ENCODE measurements around the gene TMEM158.

Gene TMEM158

GRCh38 chr3:45211466-45212094 is 14.5 kb downstream of the TMEM158 start:
- Histone ChIP-seq H3K27me3 (ENCODE audit: control insufficient read depth in 1 of 2, insufficient read depth in 1 of 2, low read length in 2 of 2) (no peaks in the 10 kb centered on the region), H4K8ac (ENCODE audit: low read length) (peak overlapping the region; percentile 47), H3K14ac (ENCODE audit: low read length in 2 of 2) (no peak overlapping the region), H3K79me1 (replicated peaks; ENCODE audit: low read length, poor library complexity, severe bottlenecking) (no peaks in the 10 kb centered on the region), H2AFZ (ENCODE audit: low read depth, low read length) (no peak overlapping the region), H3K4ac (ENCODE audit: low read depth in 1 of 2, low read length in 2 of 2) (no peak overlapping the region), H3K9ac (ENCODE audit: low read length) (peak overlapping the region; percentile 19), H3K23ac (ENCODE audit: low read length in 2 of 2) (no peak overlapping the region), H2BK12ac (ENCODE audit: low read length in 2 of 2) (peak overlapping the region; percentile 62 to 87), H3K4me1 (ENCODE audit: control insufficient read depth, insufficient read depth, low read depth, low read length) (peaks cover 6% of the 10 kb centered on the region), H3K27ac (ENCODE audit: low read length, poor library complexity, severe bottlenecking) (no peak overlapping the region), H3K9me3 (ENCODE audit: control insufficient read depth, low read length) (no peaks in the 10 kb centered on the region), H2AK5ac (ENCODE audit: low read length, severe bottlenecking) (peak overlapping the region; percentile 76), H3K18ac (ENCODE audit: low read depth in 1 of 2, low read length in 2 of 2) (peak overlapping the region; percentile 28 to 45), H2BK5ac (ENCODE audit: low read depth, low read length, poor library complexity, severe bottlenecking) (no peak overlapping the region), H3K4me3 (ENCODE audit: insufficient read depth in 1 of 2, low read depth in 1 of 2, low read length in 2 of 2) (no peak overlapping the region), H3K4me2 (ENCODE audit: low read length, poor library complexity, severe bottlenecking) (no peak overlapping the region), H2BK15ac (ENCODE audit: low read depth, poor library complexity, severe bottlenecking) (no peak overlapping the region), H3K36me3 (ENCODE audit: control insufficient read depth in 1 of 2, insufficient read depth in 2 of 2, low read depth in 1 of 2, low read length in 2 of 2) (no peaks in the 10 kb centered on the region), H4K91ac (ENCODE audit: low read length) (peak overlapping the region; percentile 71), H2BK120ac (ENCODE audit: low read depth, low read length) (no peak overlapping the region)
- DNase-seq, result no peak
- 78% methylated on average over 11 of the region's 11 CpGs for WGBS

GRCh38 chr3:45210308-45211041 is 15.6 kb downstream of the TMEM158 start:
- H2AK5ac ChIP-seq (ENCODE audit: low read length, severe bottlenecking), result peak overlapping the region; percentile 16
- no peak overlapping the region for H3K27ac ChIP-seq (ENCODE audit: low read length, poor library complexity, severe bottlenecking)
- H3K9me3 ChIP-seq (ENCODE audit: control insufficient read depth, low read length), result no peaks in the 10 kb centered on the region
- H4K8ac ChIP-seq (ENCODE audit: low read length), result peak overlapping the region; percentile 55
- peak overlapping the region in 1 of 2 experiments; percentile 43 for H3K4ac ChIP-seq (ENCODE audit: low read depth in 1 of 2, low read length in 2 of 2)
- H3K4me1 ChIP-seq (ENCODE audit: control insufficient read depth, insufficient read depth, low read depth, low read length), result peaks cover 6% of the 10 kb centered on the region
- H3K23ac ChIP-seq (ENCODE audit: low read length in 2 of 2), result peak overlapping the region in 1 of 2 experiments; percentile 28
- DNase-seq, result peak; percentile 86
- H3K4me2 ChIP-seq (ENCODE audit: low read length, poor library complexity, severe bottlenecking), result no peak overlapping the region
- peak overlapping the region; percentile 44 for H2BK15ac ChIP-seq (ENCODE audit: low read depth, poor library complexity, severe bottlenecking)
- H2BK5ac ChIP-seq (ENCODE audit: low read depth, low read length, poor library complexity, severe bottlenecking), result no peak overlapping the region
- H3K18ac ChIP-seq (ENCODE audit: low read depth in 1 of 2, low read length in 2 of 2), result peak overlapping the region; percentile 64 to 88
- H3K4me3 ChIP-seq (ENCODE audit: insufficient read depth in 1 of 2, low read depth in 1 of 2, low read length in 2 of 2), result no peak overlapping the region
- no peak overlapping the region for H2AFZ ChIP-seq (ENCODE audit: low read depth, low read length)
- H3K14ac ChIP-seq (ENCODE audit: low read length in 2 of 2), result peak overlapping the region in 1 of 2 experiments; percentile 63
- no peaks in the 10 kb centered on the region for H3K27me3 ChIP-seq (ENCODE audit: control insufficient read depth in 1 of 2, insufficient read depth in 1 of 2, low read length in 2 of 2)
- no peaks in the 10 kb centered on the region for H3K36me3 ChIP-seq (ENCODE audit: control insufficient read depth in 1 of 2, insufficient read depth in 2 of 2, low read depth in 1 of 2, low read length in 2 of 2)
- H4K91ac ChIP-seq (ENCODE audit: low read length), result peak overlapping the region; percentile 76
- peak overlapping the region; percentile 58 for H3K9ac ChIP-seq (ENCODE audit: low read length)
- peak overlapping the region; percentile 87 for H2BK120ac ChIP-seq (ENCODE audit: low read depth, low read length)
- peak overlapping the region; percentile 88 to 90 for H2BK12ac ChIP-seq (ENCODE audit: low read length in 2 of 2)
- H3K79me1 ChIP-seq (replicated peaks; ENCODE audit: low read length, poor library complexity, severe bottlenecking), result no peaks in the 10 kb centered on the region
- 34% methylated on average over 11 of the region's 14 CpGs for WGBS

DNA sequence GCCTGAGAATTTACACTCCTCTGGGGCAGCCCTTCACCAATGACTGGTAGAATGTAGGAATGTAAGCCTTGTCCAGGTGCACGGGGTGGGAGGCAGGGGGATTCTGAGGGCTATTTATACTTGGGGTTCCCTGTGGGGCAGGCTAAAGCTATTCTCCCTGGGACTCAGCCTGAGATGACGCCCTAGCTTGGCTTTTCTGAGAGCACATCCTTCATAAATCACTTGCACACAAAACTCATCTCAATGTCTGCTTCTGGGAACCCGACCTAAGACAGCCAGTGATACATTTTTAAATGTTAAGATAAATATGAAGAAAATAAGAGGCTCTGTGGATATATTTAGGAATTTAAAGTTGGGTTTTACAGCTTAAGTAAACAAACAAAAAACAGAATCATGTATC is 16.6 kb downstream of the TMEM158 start:
- H3K4ac ChIP-seq (ENCODE audit: low read depth in 1 of 2, low read length in 2 of 2), result no peak overlapping the region
- H4K8ac ChIP-seq (ENCODE audit: low read length), result peak overlapping the region; percentile 29
- peak overlapping the region; percentile 38 for H2BK120ac ChIP-seq (ENCODE audit: low read depth, low read length)
- no peaks in the 10 kb centered on the region for H3K9me3 ChIP-seq (ENCODE audit: control insufficient read depth, low read length)
- peaks cover 6% of the 10 kb centered on the region for H3K4me1 ChIP-seq (ENCODE audit: control insufficient read depth, insufficient read depth, low read depth, low read length)
- H3K36me3 ChIP-seq (ENCODE audit: control insufficient read depth in 1 of 2, insufficient read depth in 2 of 2, low read depth in 1 of 2, low read length in 2 of 2), result no peaks in the 10 kb centered on the region
- H3K79me1 ChIP-seq (replicated peaks; ENCODE audit: low read length, poor library complexity, severe bottlenecking), result no peaks in the 10 kb centered on the region
- DNase-seq, result peak; percentile 41
- H3K27me3 ChIP-seq (ENCODE audit: control insufficient read depth in 1 of 2, insufficient read depth in 1 of 2, low read length in 2 of 2), result no peaks in the 10 kb centered on the region
- no peak overlapping the region for H2BK15ac ChIP-seq (ENCODE audit: low read depth, poor library complexity, severe bottlenecking)
- no peak overlapping the region for H3K23ac ChIP-seq (ENCODE audit: low read length in 2 of 2)
- H2BK12ac ChIP-seq (ENCODE audit: low read length in 2 of 2), result peak overlapping the region in 1 of 2 experiments; percentile 14
- H4K91ac ChIP-seq (ENCODE audit: low read length), result peak overlapping the region; percentile 44
- no peak overlapping the region for H3K14ac ChIP-seq (ENCODE audit: low read length in 2 of 2)
- WGBS, result 60% methylated on average over 1 of the region's 3 CpGs
- no peak overlapping the region for H2AFZ ChIP-seq (ENCODE audit: low read depth, low read length)
- H2BK5ac ChIP-seq (ENCODE audit: low read depth, low read length, poor library complexity, severe bottlenecking), result no peak overlapping the region
- H3K4me2 ChIP-seq (ENCODE audit: low read length, poor library complexity, severe bottlenecking), result no peak overlapping the region
- H3K18ac ChIP-seq (ENCODE audit: low read depth in 1 of 2, low read length in 2 of 2), result peak overlapping the region in 1 of 2 experiments; percentile 13
- H3K9ac ChIP-seq (ENCODE audit: low read length), result peak overlapping the region; percentile 19
- H3K4me3 ChIP-seq (ENCODE audit: insufficient read depth in 1 of 2, low read depth in 1 of 2, low read length in 2 of 2), result no peak overlapping the region
- no peak overlapping the region for H2AK5ac ChIP-seq (ENCODE audit: low read length, severe bottlenecking)
- H3K27ac ChIP-seq (ENCODE audit: low read length, poor library complexity, severe bottlenecking), result no peak overlapping the region

DNA sequence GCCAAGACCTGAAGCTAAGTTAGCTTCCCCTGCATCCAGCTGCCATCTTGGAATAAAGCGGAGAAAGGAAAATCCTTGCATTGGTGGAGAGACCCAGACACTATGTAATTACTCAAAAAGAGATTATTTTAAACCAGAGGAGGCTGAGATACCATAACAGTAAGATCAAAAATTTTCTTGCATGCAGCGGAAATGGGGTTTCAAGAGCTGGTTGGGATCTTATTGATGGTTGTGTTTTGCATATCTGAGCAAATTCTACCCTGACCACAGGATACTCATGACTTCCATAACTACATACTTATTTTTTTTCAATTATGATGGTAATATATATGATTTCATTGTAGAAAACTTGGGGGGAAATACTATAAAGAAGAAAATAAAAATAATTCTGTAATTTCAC is 17.5 kb downstream of the TMEM158 start:
- H3K4me2 ChIP-seq (ENCODE audit: low read length, poor library complexity, severe bottlenecking), result no peak overlapping the region
- peaks cover 6% of the 10 kb centered on the region for H3K4me1 ChIP-seq (ENCODE audit: control insufficient read depth, insufficient read depth, low read depth, low read length)
- H3K4ac ChIP-seq (ENCODE audit: low read depth in 1 of 2, low read length in 2 of 2), result no peak overlapping the region
- no peak for DNase-seq
- no peak overlapping the region for H2BK15ac ChIP-seq (ENCODE audit: low read depth, poor library complexity, severe bottlenecking)
- no peak overlapping the region for H2AFZ ChIP-seq (ENCODE audit: low read depth, low read length)
- H3K4me3 ChIP-seq (ENCODE audit: insufficient read depth in 1 of 2, low read depth in 1 of 2, low read length in 2 of 2), result no peak overlapping the region
- no peaks in the 10 kb centered on the region for H3K36me3 ChIP-seq (ENCODE audit: control insufficient read depth in 1 of 2, insufficient read depth in 2 of 2, low read depth in 1 of 2, low read length in 2 of 2)
- H3K27me3 ChIP-seq (ENCODE audit: control insufficient read depth in 1 of 2, insufficient read depth in 1 of 2, low read length in 2 of 2), result no peaks in the 10 kb centered on the region
- H2BK5ac ChIP-seq (ENCODE audit: low read depth, low read length, poor library complexity, severe bottlenecking), result no peak overlapping the region
- no peak overlapping the region for H2BK120ac ChIP-seq (ENCODE audit: low read depth, low read length)
- H3K14ac ChIP-seq (ENCODE audit: low read length in 2 of 2), result no peak overlapping the region
- no peak overlapping the region for H3K23ac ChIP-seq (ENCODE audit: low read length in 2 of 2)
- no peak overlapping the region for H4K8ac ChIP-seq (ENCODE audit: low read length)
- H3K27ac ChIP-seq (ENCODE audit: low read length, poor library complexity, severe bottlenecking), result no peak overlapping the region
- no peaks in the 10 kb centered on the region for H3K79me1 ChIP-seq (replicated peaks; ENCODE audit: low read length, poor library complexity, severe bottlenecking)
- H2AK5ac ChIP-seq (ENCODE audit: low read length, severe bottlenecking), result no peak overlapping the region
- H3K9ac ChIP-seq (ENCODE audit: low read length), result no peak overlapping the region
- H2BK12ac ChIP-seq (ENCODE audit: low read length in 2 of 2), result peak overlapping the region in 1 of 2 experiments; percentile 40
- H3K9me3 ChIP-seq (ENCODE audit: control insufficient read depth, low read length), result no peaks in the 10 kb centered on the region
- WGBS, result no CpG with 5 or more reads among the region's 2 CpGs
- peak overlapping the region in 1 of 2 experiments; percentile 90 for H3K18ac ChIP-seq (ENCODE audit: low read depth in 1 of 2, low read length in 2 of 2)
- H4K91ac ChIP-seq (ENCODE audit: low read length), result no peak overlapping the region
